Tibial nerve (tissue), 4 donors: Measurements from ENCODE around the gene SMIM12. TPM values are rescaled to one million over a fixed set of nuclear protein-coding genes. Genes with fewer than 3 reads are reported as not detected.

Experiments used
- DNase-seq, 2 donors: peaks; one replicate each; pipeline ENCODE4 v3.0.0-alpha.2; 2019; ENCODE audit warnings: low spot score in 2 of 2
- H3K27ac ChIP-seq, 4 donors: fragments of 200-600 bp; sonication (generic) in 3 of 4; one replicate each; pipeline ENCODE4 v1.5.1; 2017 to 2019; ENCODE audit warnings: mild to moderate bottlenecking in 1 of 4
- H3K27me3 ChIP-seq, 2 donors: fragments of 200-600 bp; sonication (generic) in 1 of 2; one replicate each; pipeline versions ENCODE4 v1.5.1 to v1.6.0; 2017 to 2019
- H3K36me3 ChIP-seq, 3 donors: fragments of 200-600 bp; sonication (generic); one replicate each; pipeline ENCODE4 v1.5.1; 2018 to 2019
- H3K4me1 ChIP-seq, 4 donors: fragments of 200-600 bp; sonication (generic) in 3 of 4; one replicate each; pipeline ENCODE4 v1.5.1; 2017 to 2019
- H3K4me3 ChIP-seq, 4 donors: fragments of 200-600 bp; sonication (generic) in 3 of 4; one replicate each; pipeline ENCODE4 v1.5.1; 2017 to 2019; ENCODE audit warnings: mild to moderate bottlenecking in 1 of 4, moderate library complexity in 1 of 4
- H3K9me3 ChIP-seq, 4 donors: fragments of 200-600 bp; sonication (generic) in 3 of 4; one replicate each; pipeline ENCODE4 v1.5.1; 2017 to 2019
- EP300 ChIP-seq, 2 donors: sonication (generic); formaldehyde crosslinking; IDR thresholded peaks; one replicate each; pipeline ENCODE4 v1.6.1; 2017; ENCODE audit warnings: antibody characterized with exemption in 2 of 2, mild to moderate bottlenecking in 1 of 2
- POLR2A ChIP-seq, 2 donors: fragments of 450-650 bp; IDR thresholded peaks; one replicate each; pipeline ENCODE4 v1.6.1; 2017; ENCODE audit warnings: antibody characterized with exemption in 2 of 2, mild to moderate bottlenecking in 2 of 2, moderate library complexity in 2 of 2
- WGBS, 2 donors: methylation state at CpG; one replicate each; pipeline ENCODE4 v1.1.5; 2018; 5-methylcytosine and 5-hydroxymethylcytosine counted together
- total RNA-seq, 4 donors: library from RNA; depleted of rRNA; stranded (reverse); fragments of >200 nt; gene quantifications; one replicate each; pipeline ENCODE4 v1.1.0, GENCODE V29; 2016
- TF ChIP-seq, protein P1 (sequence below), 5 experiments: fragments of 200-600 bp in 3 of 5; fragments of 450-650 bp in 2 of 5; sonication (generic) in 3 of 5; IDR thresholded peaks; one replicate each; pipeline ENCODE4 v1.5.1; 2016 to 2019; ENCODE audit warnings: antibody characterized with exemption in 5 of 5, mild to moderate bottlenecking in 3 of 5, moderate library complexity in 2 of 5

SMIM12 gene
- total RNA-seq, 4 donors from 2014 or later, result 17.5 to 35.1 (median 22.0) TPM

DNA sequence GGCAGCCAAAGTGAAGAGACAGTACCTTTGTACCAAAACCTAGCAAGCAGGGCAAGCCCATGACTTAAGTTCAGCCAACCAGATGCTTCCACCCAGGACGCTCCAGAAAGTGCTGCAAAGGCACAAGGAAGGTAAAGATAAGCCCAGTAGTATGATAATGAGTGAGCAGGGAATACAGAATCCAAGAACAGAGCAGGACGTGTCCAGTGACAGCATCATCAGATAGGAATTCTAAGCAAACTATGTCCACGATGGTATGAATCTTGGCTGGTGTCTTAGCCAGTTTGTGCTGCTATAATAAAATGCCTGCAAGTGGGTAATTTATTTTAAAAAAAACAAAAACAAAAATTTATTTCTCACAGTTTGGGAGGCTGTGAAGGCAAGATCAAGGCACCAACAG lies 53.2 kb downstream of the SMIM12 start:
- WGBS, 2 donors, result 53 to 66% methylated on average over 3 of the region's 3 CpGs
- Histone ChIP-seq H3K36me3 (peaks cover 0 to 16% (median 0%) of the 10 kb centered on the region in 3 donors), H3K27me3 (no peaks in the 10 kb centered on the region), H3K27ac (no peak overlapping the region), H3K4me3 (no peak overlapping the region), H3K9me3 (peaks cover 0 to 5% (median 0%) of the 10 kb centered on the region in 4 donors), H3K4me1 (no peaks in the 10 kb centered on the region)
- TF ChIP-seq POLR2A (IDR thresholded peaks at IDR 0.05) (no peak), EP300 (IDR thresholded peaks at IDR 0.05) (no peak)
- TF ChIP-seq, protein P1, sequence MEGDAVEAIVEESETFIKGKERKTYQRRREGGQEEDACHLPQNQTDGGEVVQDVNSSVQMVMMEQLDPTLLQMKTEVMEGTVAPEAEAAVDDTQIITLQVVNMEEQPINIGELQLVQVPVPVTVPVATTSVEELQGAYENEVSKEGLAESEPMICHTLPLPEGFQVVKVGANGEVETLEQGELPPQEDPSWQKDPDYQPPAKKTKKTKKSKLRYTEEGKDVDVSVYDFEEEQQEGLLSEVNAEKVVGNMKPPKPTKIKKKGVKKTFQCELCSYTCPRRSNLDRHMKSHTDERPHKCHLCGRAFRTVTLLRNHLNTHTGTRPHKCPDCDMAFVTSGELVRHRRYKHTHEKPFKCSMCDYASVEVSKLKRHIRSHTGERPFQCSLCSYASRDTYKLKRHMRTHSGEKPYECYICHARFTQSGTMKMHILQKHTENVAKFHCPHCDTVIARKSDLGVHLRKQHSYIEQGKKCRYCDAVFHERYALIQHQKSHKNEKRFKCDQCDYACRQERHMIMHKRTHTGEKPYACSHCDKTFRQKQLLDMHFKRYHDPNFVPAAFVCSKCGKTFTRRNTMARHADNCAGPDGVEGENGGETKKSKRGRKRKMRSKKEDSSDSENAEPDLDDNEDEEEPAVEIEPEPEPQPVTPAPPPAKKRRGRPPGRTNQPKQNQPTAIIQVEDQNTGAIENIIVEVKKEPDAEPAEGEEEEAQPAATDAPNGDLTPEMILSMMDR (IDR thresholded peaks at IDR 0.05), result no peak
- DNase-seq, result no peak

DNA sequence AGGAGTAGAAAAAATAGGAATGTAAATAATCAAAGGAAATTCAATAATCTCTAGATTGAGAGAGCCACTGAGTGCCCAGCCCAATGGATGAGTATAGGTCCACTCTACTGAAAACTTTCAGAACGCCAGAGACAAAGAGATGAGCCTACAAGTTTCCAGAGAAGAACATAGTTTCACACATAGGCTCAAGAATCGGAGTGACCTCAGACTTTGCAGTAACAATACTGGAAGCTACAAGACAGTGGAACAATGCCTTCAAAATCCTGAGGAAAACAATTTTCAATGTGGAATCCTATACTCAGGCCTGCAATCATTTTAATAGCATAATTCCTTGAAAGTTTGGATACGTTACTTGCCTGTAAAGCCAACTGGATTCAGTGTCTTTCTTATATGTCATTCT lies 55.8 kb downstream of the SMIM12 start:
- H3K27ac ChIP-seq, result no peak overlapping the region
- no peak overlapping the region for H3K4me3 ChIP-seq
- H3K27me3 ChIP-seq, result no peaks in the 10 kb centered on the region
- no peaks in the 10 kb centered on the region for H3K4me1 ChIP-seq
- peaks cover 0 to 5% (median 0%) of the 10 kb centered on the region in 4 donors for H3K9me3 ChIP-seq
- peaks cover 0 to 16% (median 0%) of the 10 kb centered on the region in 3 donors for H3K36me3 ChIP-seq
- WGBS, 2 donors, result 95 to 99% methylated on average over 3 of the region's 3 CpGs
- DNase-seq, result no peak
- TF ChIP-seq, protein P1 (IDR thresholded peaks at IDR 0.05), result no peak
- TF ChIP-seq POLR2A (IDR thresholded peaks at IDR 0.05), result no peak
- no peak for TF ChIP-seq EP300 (IDR thresholded peaks at IDR 0.05)

Other genes with a start within 250 kb of the SMIM12 start
- 1 to 10 TPM in 1 of 4 donors, under 1 TPM in 1, not detected in 2; 0.22 to 1.0 TPM for gene GJB5, start 104.7 kb downstream of the SMIM12 start, total RNA-seq
- gene GJB4, start 100.0 kb downstream of the SMIM12 start, total RNA-seq, result not detected
- under 1 TPM in 2 of 4 donors, not detected in 2; 0.22 to 0.63 TPM for gene GJB3, start 78.5 kb downstream of the SMIM12 start, total RNA-seq
- gene GJA4, start 66.8 kb downstream of the SMIM12 start, total RNA-seq, result 10 to 100 TPM; 20.3 to 65.1 (median 37.2) TPM
- gene DLGAP3, start 69.9 kb upstream of the SMIM12 start, total RNA-seq, result under 1 TPM in 3 of 4 donors, not detected in 1; 0.42 to 0.87 (median 0.78) TPM
- 10 to 100 TPM; 42.9 to 66.5 (median 62.2) TPM for gene TMEM35B, start 125.6 kb upstream of the SMIM12 start, total RNA-seq
- gene ZMYM6, start 172.2 kb upstream of the SMIM12 start, total RNA-seq, result 10 to 100 TPM; 14.7 to 21.4 (median 17.4) TPM
- gene ZMYM1, start 219.6 kb upstream of the SMIM12 start, total RNA-seq, result 10 to 100 TPM; 10.5 to 17.4 (median 13.4) TPM